Measurements from ENCODE around the gene STX8.
A peak's percentile ranks its signal among the peaks of the same experiment; 100 is the strongest.

Gene STX8

DNA sequence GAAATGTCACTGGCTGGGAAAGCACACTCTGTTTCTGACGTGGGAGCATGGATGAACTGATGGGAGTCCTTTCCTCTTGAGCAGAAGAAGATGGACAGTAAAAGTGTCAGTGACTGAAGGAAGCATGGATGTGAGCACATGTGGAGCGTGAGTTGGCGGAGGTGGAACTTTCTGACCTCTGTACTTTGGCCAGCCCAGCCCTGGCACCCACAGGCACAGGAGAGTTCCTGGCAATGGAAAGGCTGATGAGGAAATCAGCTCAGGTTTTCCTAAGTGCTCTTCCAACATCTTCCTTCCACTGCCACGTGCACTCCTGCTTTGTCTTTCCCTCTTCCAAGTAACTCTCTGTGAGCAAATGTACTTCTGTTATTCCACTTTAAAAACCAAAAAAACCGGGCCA is 277.5 kb downstream of the STX8 start:
- DNase-seq (ENCODE audit: low read depth): no peak

DNA sequence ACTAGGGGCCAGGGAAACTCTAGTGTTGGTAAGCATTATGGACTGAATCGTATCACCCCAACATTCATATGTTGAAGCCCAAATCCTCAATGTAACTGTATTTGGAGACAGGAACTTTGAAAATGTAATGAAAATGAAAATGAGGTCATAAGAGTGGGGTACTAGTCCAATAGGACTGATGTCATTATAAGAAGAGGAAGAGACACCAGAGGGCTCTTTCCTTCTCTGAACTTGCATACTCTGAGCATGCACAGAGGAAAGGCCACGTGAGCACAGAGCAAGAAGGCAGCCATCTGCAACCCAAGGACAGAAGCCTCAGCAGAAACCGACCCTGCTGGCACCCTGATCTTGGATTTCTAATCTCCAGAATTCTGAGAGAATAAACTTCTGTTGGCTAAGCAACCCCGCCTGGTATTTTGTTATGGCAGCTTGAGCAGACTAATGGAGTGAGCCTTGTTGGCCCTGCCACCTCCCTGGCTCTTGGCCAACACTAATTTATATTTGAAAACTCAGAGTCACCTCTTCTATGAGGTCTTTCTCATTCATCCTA is 280.9 kb downstream of the STX8 start:
- no peak for DNase-seq (ENCODE audit: low read depth)

DNA sequence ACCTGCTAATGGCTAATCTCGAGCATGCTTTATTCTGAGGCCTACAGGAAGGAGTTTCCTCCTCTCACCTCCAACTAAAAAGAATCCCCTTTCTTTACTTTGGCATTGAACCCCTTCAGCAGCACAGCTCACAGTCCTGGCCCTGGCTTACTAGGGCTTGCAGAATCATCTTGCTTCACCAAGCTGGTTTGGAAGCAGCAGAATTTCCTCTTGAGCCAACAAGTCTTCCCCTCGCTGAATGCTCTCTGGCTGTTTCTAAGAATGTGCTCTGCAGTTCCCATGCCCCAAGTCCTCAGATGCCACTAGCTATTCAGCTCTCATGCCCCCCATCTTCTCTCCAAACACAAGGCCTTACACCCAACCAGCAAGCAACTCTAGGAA is 283.1 kb downstream of the STX8 start:
- DNase-seq (ENCODE audit: low read depth): no peak

DNA sequence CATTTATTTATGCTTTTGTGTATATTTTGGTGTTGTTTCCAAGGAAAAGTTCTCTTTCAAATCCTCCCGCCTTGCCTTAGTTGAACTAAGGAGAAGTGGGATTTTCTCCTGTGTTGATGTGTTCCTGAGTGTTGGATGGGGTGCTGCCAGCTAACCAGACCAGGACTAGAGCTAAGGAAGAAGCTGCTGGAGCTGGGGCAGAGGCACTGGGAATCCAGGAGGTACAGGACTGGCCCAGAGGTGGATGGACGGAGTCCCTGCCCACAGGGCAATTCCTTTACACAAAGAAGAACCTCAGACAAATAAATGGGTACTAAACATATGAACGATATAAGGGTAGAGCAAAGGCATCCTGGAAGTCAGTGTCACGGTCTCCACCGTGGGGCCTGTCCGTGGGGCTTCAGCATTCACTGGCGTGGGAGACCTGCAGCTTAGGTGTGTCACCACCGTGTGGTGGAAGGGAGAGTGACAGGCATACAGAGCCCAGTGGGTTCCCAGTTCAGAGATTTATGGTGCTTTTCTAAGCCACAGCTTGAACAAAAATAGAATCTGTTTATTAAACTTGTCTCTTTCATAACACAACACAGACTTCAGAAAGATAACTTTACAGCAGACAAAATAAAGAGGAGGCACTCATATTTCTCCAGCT is 283.6 kb downstream of the STX8 start:
- no peak for DNase-seq (ENCODE audit: low read depth)

DNA sequence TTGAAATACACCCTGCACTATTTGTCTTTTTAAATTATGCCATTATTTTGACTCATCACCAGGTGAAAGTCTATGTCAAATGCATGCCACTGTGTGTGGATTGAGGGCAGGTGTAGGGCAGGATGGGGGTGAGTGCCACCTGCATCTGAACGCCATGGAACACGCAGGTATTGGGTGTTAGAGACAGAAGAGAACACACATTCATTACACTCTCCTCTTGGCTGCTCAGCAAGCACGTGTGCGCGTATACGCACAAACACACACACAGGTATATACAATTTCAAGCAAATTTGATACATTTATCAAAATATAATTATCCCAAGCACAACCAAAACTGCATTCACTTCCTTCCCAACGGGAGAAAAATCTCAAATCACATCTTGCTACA is 285.4 kb downstream of the STX8 start:
- DNase-seq (ENCODE audit: low read depth): no peak

DNA sequence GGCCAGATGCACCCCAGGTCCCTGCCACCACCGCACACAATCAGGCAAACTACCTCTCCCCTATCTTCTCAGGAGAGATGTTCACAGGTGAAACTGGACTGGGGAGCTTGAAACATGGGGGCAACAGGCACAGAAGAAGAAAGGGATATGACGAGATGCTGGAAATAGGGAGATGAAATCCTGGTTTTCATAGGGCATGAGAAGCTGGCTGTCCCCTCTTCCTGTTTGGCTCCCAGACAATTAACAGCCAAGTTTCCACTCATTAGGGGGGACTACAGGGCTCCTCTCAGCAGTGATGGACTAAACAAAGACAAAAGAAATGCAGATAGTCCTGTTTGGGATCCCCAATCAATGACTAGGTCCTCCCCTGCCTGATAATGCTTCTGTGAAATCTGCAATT is 288.3 kb downstream of the STX8 start:
- DNase-seq (ENCODE audit: low read depth): no peak

DNA sequence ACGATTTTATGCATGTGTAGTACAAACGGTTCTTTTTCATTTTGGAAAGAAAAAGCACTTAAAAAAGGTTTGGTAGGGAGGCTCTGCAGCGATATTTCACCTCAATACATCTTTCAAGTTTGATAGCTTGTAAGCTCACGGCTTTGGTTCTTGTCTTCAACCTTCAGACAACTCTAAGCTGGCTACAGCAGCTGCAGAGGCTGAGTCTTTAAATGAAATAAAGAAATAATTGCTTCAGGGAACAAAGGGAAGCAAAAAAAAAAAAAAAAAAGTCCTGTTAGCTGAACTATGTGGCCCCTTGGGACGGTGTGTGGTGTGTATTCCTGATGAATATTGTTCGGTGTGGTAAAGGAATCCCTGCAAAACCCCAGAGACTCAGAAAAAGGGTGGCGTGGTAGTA is 289.2 kb downstream of the STX8 start:
- no peak for DNase-seq (ENCODE audit: low read depth)

DNA sequence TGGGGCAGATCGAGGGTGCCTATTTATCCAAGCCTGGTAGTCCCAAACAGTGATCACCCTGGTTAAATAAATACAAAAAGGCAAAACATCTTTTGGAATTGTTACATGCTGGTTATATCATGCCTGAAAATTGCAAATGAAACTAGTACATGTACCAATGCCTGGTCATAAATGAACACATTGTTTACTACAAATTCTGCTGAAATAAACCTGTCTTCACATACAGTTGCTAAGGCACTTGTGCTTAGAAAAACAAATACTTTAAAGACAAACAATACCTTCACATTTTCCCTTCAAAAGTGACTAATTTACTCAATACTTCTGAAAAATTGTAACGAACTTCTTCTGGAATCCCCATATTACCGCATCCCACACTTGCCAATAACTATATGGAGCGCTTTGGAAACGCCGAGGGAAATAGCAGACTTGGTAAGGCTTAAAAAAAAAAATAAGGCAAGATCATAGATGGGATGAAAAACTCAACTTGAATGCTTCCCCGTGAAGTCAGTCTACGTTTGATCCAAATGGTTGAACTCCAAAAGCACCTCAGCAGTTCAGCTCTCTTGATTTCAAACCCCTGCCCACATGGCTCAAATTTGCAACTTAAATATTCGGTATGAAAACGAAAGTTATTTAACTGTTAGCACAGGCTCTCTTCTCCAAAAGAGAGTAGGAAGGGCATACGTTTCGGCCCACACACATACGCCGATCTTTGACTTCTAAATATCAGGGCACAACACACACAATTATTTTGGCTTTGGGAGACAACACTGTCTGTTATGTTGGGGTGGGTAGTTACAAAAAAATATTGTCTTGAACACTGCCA is 289.8 kb downstream of the STX8 start:
- DNase-seq (ENCODE audit: low read depth): no peak

DNA sequence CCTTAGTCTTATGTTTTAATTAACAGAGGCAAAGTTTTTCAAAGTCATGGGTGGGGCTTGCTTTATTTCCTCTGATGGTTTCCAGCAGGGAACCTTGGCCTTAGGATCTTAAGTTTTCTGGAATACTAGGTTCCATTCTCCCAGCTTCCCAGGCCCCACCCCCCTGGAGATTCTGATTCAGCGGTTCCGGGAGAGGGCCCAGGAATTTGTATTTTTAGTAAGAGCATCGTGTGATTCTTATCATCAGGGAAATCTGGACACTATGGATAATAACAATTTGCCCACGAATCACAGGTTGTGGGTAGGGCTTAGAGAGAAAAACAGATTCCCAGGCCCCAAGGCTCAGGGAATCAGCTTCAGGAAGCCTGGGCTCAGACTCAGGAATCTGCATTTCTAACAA is 290.7 kb downstream of the STX8 start:
- DNase-seq (ENCODE audit: low read depth): no peak

DNA sequence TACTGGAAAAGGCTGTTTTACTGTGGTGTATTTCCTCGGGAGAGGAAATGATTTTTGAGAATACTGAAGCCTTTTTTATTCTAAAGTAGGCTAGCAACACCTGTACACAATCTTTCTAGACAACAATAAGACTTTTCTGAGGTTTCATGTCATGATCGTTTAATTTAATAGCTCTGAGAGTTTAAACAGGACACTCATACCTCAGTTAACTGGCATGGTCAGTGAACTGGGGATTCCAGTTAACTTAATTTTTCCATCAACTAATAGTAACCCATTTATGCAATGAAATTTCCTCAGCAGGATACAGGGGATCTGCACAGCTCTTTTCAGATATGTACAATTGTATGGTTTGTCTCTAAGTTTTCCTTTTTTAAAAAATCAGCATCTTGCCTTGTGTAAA is 291.7 kb downstream of the STX8 start:
- DNase-seq (ENCODE audit: low read depth): no peak

DNA sequence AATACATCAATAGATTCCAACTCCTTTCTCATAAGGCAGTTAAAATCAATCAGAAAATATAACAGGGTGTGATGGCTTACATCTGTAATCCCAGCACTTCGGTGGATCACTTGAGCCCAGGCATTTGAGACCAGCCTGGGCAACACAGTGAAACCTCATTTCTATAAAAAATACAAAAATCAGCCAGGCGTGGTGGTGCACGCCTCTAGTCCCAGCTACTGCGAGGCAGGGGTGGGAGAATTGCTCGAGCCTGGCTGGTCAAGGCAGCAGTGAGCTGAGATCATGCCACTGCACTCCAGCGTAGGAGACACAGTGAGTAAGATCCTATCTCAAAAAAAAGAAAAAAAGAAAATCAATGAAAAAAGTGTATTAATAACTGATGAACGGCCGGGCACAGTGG is 295.7 kb downstream of the STX8 start:
- no peak for DNase-seq (ENCODE audit: low read depth)

DNA sequence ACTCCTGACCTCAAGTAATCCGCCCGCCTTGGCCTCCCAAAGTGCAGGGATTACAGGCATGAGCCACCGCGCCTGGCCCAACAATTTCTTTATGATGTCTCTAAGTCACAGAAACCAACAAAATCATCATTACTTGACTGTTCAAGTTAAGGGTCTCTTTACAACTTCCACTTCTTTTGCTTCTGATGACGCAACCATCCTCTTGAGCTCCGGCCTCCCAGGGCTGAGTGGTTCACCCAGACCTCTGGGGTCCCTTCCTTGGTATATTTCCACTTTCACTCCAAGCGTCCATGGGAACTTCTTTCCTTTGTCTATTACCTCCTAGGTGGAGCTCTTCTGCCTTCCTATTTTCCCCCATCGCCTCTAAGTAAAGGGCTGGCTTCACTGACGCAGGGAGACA is 300.6 kb downstream of the STX8 start:
- no peak for DNase-seq (ENCODE audit: low read depth)

DNA sequence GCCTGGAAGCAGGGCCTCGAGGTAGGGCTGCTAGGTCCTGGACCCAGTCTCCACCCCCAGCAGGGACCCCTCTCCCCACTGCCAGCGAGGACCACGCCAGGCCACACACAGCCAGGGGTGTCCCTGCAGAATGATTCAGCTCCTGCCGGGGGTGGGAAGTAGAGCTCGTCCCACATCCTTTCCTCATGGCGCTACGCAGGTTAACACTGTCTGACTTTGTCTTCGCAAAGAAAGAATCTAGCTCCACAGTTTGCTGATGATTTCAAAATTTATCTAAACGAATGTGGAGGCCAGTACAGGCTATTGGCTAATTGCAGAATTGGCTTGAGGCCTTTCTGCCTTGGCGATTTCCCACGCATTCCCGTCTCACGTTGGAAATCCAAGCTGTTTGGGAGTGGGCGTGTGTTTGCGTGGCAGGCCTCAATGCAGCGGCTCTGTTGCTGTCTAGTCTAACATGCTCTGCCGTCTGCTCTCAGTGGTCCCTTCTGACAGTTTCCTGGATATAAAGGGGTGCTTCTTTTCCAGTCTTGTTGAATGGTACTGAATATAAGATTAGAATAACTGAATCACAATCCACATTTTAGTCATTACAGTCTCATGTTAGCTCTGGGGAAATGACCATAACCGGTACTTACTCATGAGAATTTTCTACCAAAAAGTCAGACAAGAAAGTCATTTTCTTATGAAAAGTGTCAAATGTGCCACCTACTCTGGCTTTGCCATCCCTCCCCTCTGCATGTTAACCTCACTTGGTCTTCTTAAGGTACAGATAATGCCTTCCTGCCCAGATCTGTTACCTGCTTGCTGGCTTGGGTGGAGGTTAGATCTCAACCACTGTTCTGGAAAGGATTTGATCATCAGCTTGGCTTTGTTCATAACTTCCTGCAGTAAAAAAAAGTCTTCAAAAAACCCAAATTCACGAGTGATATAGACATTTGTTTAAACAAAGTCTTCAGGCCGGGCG is 301.9 kb downstream of the STX8 start:
- DNase-seq (ENCODE audit: low read depth): peak; percentile 27

DNA sequence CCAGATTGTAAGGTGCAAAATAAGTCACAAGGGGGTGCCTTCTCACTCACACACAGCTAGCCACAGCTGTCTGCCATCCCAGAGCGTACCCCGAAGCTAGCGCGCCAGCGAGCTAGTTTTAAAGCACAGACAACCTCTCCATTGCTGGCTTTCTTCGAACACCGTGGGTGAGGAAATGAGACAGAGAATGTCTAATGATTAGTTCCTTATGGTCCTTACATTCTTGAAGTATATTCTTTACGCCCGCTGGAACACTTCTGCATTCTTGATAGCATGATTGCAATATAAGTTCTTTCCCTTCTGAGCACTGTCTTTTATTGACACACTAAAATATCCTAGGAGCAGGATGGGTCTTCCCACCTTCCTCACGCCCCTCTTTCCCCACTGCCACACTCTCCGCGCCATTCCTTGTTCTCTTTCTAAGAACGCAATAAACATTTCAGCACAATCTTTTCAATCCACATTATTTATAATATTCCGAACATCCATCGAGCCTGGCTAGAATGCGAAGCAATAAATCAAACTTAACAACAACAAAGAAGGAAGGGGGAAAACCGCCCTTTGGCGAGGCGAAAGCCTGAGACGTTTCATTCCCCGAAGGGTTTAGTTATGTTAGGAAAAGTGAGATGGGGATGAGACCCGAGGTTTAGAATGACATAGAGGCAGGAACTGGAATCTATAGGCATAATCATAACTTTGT is 303.0 kb downstream of the STX8 start:
- no peak for DNase-seq (ENCODE audit: low read depth)

DNA sequence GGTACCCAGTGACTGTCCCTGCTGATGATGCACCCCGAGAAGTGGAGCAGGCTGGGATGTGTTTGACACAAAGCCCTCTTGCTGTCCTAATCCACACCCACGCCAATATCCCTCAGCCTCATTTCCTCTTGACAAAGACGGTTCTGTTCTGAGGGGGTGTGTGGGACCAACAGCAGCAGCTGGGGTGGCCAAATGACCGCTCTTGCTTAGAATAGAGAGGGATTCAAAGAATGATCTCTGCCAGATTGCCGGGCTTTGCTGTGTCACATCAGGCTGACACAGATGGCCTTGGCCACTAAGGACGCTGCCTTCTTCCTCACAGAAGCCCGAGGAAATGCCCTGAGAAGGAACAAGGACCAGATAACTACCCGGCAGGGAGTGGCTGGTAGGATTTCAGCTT is 303.6 kb downstream of the STX8 start:
- DNase-seq (ENCODE audit: low read depth): no peak

DNA sequence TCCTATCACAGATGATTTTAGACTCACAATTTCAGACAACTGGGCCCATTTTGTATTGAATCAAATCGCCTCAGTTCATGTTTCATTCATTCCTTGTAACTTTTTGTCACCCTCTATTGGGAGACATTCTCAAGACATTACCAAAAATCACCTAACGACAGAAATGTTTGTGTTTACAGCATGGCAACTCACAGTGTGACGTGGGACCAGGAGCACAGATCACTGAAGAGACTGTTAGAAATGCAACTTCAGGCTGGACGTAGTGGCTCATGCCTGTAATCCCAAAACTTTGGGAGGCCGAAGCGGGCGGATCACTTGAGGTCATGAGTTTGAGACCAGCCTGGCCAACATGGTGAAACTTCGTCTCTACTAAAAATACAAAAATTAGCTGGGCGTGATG is 304.7 kb downstream of the STX8 start:
- no peak for DNase-seq (ENCODE audit: low read depth)

DNA sequence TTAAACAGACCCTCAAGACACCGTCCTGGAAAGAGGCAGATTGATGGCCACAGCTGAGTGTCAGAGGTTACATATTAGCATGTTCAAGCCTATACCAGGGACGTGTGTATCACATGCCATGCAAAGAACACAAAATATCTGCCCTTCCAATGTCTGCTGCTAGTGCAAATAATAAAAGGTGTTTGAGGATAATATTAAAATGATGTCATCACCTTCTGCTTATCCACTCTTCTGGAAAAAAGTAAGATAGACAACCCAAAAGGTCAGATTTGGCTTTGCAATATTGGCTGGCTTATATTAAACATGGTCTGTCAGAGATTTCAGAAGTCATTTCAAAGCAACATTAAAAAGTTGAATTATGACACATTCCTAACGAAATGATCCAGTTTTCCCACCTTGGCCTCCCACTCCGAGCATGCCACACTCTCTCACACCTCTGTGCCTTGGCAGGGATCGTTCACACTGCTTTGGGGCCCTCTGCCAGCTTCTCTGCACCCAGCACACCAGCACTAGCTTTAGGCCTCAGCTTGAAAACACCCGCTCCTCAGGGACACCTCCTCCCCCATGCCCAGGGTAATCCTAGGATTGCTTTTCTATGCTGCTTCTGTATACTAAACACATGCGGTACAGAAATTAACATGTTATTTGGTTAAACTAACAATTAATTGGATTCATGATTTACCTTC is 306.1 kb downstream of the STX8 start:
- no peak for DNase-seq (ENCODE audit: low read depth)

DNA sequence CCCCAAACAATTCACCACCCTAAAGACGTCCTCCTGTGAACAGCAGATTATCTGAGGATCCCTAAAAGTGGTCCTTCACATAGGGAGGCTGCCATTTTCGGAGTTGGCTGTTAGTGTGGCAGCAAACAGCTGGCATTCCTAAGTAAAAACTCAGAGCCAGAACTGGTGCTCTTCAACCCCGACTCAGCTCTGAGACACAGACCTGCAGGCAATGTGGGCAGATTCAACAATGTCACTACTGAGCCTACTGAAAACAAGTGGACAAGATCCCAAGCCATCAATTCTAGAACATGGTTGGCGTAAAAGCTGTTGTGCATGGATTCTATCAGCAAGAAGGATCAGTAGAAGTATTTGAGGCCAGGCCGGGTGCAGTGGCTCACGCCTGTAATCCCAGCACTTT is 307.1 kb downstream of the STX8 start:
- DNase-seq (ENCODE audit: low read depth): no peak

DNA sequence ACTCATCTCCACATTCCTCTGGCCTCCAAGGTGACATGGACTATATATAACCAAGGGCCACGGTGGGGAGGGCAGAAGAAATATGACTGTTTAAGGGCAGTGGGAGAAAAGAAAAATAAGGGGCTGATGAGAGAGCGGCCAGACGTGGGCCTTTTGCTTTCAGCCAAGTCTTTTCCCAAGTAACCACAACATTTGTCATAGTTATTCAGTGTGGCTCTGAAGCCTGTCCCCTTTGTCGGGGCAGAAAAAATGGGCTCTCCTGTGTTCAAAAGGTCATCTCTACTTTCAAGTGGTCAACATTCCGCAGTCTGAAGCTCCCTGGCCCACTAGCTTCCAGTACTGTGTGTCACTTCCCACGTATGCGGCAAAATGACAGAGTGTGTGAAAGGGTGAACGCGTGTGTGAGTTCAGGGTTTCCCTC is 308.9 kb downstream of the STX8 start:
- DNase-seq (ENCODE audit: low read depth): no peak

DNA sequence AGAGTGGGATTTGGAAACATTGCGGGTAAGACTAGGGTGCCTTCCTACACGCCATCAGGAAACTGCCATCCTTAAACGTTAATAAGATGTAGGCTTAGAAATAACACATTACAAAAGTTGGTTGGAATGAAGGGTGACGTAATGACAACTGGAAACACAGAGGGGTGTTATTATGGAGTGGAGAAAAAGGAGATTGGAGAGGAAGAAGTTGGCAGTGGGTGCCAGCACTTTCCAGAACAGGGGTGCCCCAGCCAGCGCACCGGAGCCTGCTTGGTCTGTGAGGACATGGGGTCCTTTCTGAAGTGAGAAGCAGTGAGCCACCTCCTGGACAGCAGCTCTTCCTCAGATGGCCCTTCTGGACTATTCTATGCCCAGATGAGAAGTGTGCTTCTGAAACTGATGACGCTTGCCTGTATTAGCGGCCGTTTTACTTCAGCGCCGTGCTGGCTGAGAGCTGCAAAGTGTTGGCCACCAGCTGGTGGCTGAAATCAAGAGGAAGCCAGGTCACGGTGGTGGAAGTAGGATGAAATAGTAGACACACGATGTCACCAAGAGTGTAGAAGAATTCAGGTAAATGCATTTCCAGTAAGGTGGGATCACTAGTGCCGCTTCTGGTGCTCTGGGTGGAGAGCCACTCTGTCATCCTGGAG is 309.5 kb downstream of the STX8 start:
- no peak for DNase-seq (ENCODE audit: low read depth)
